Muscle layer of colon (tissue), 2 donors: ENCODE data around the gene ASB5.
"Not testable (repeated sequence)": the region's sequence is repeated elsewhere in the genome, so short reads cannot be mapped to it uniquely, and the experiment has no call there.

Experiments
- H3K27ac ChIP-seq: one replicate; pipeline ENCODE4 v1.7.0; 2013; ENCODE audit warnings: low read depth, mild to moderate bottlenecking, low read length, moderate library complexity
- H3K27me3 ChIP-seq, 2 donors: one replicate each; pipeline ENCODE4 v1.7.0; 2013; ENCODE audit warnings: low read length in 2 of 2, mild to moderate bottlenecking in 2 of 2; ENCODE audit not compliant: insufficient read depth in 2 of 2, control insufficient read depth in 1 of 2
- H3K36me3 ChIP-seq: one replicate; pipeline ENCODE4 v1.7.0; 2013; ENCODE audit warnings: mild to moderate bottlenecking, low read length; ENCODE audit not compliant: insufficient read depth
- H3K4me1 ChIP-seq: one replicate; pipeline ENCODE4 v1.7.0; 2013; ENCODE audit warnings: mild to moderate bottlenecking, low read length; ENCODE audit not compliant: insufficient read depth
- H3K4me3 ChIP-seq, 2 donors: one replicate each; pipeline ENCODE4 v1.7.0; 2013; ENCODE audit warnings: low read length in 2 of 2, low read depth in 1 of 2, mild to moderate bottlenecking in 1 of 2, moderate library complexity in 1 of 2
- H3K9ac ChIP-seq: one replicate; pipeline ENCODE4 v1.7.0; 2013; ENCODE audit warnings: low read length
- H3K9me3 ChIP-seq: one replicate; pipeline ENCODE4 v1.7.0; 2013; ENCODE audit warnings: mild to moderate bottlenecking, low read length
- donor health status: abdominal sarcoma.
- donor health status: Adenocarcinoma of cecum.

Gene ASB5

DNA sequence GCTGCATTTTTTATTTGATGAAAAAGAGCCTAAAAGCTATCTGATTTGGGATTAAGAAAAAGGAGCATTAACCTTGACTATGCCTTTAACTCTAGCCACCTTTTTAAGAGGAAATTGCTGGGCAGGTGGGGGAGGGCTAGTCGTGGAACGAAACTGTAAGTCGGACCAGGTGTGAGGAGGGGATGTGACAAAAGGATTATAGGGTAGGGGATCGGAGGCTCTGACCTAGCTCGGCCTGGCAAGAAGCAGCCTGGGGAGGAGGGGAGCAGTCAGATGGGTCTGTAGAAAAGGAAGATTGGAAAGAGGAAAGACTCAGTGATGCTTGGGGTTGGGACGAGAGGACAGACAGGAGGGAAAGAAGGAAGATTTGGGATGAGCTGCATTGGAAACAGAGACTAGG lies 29.6 kb upstream of the ASB5 start:
- Histone ChIP-seq H3K27ac (no peak overlapping the region), H3K27me3 (no peaks in the 10 kb centered on the region), H3K36me3 (no peaks in the 10 kb centered on the region), H3K4me3 (no peak overlapping the region), H3K4me1 (no peaks in the 10 kb centered on the region), H3K9me3 (no peaks in the 10 kb centered on the region), H3K9ac (no peak overlapping the region)

DNA sequence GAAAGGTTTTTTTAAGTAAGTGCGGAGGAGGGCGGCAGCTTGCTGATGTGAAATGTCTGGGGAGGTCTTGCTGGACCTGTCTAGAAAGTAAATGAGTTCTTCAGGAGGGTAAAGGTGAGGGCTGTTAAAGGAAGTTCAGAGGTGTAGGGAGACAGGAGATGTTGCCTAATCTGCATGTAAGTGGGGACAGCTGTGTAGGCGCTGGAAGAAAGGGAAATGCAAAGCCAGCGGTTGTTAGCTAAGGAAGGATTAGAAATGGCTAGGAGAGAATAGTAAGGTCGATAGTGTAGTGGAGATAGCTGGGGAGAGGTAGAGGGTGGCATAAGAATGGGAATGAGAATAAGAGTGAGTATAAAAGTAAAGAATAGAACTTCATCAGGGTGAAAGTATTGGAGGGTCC lies 26.9 kb upstream of the ASB5 start:
- not testable (repeated sequence) for H3K9me3 ChIP-seq, H3K27ac ChIP-seq, H3K4me3 ChIP-seq, H3K36me3 ChIP-seq, H3K4me1 ChIP-seq, H3K27me3 ChIP-seq, H3K9ac ChIP-seq

DNA sequence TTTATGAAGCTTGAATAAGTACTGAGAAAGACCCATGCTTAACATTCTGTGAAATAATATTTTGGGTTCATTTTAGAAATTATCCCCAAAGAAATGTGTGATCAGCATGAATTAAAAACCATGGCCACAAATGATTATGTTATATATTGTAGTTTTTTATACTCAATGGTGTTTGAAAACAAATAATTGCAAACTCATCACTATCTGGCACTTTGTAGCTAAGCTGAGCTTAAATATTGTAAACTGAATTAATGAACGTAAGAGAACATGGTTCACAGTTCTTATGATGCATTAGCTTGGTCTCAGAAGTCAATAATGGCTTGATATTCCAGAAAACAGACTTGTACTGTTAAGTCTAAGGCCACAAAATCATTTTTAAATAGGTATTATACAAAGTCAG lies 24.6 kb upstream of the ASB5 start:
- H3K9me3 ChIP-seq: no peaks in the 10 kb centered on the region
- no peaks in the 10 kb centered on the region for H3K27me3 ChIP-seq
- H3K36me3 ChIP-seq: no peaks in the 10 kb centered on the region
- no peaks in the 10 kb centered on the region for H3K4me1 ChIP-seq
- no peak overlapping the region for H3K9ac ChIP-seq
- H3K4me3 ChIP-seq: no peak overlapping the region
- no peak overlapping the region for H3K27ac ChIP-seq

DNA sequence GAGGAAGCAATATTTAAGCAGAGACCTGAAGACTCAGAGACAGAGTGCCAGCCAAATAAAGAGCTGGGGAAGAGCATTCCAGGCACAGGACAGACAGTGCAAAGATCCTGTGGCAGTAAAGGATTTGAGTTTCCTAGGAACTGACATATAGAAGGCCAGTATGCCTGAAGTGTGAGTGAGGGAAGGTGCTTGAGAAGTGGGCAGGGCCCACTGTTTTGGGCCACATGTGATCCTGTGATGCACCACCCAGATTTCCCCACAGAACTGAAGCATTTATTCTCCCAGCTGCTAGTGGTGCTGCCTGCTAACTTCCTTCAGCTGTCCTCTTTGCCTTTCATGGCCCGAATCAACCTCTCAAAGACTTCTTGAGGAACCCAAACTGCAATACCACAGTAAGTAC lies 23.9 kb upstream of the ASB5 start:
- no peak overlapping the region for H3K9ac ChIP-seq
- no peaks in the 10 kb centered on the region for H3K9me3 ChIP-seq
- no peak overlapping the region for H3K27ac ChIP-seq
- no peak overlapping the region for H3K4me3 ChIP-seq
- H3K27me3 ChIP-seq: no peaks in the 10 kb centered on the region
- H3K36me3 ChIP-seq: no peaks in the 10 kb centered on the region
- H3K4me1 ChIP-seq: peaks cover under 1% of the 10 kb centered on the region

DNA sequence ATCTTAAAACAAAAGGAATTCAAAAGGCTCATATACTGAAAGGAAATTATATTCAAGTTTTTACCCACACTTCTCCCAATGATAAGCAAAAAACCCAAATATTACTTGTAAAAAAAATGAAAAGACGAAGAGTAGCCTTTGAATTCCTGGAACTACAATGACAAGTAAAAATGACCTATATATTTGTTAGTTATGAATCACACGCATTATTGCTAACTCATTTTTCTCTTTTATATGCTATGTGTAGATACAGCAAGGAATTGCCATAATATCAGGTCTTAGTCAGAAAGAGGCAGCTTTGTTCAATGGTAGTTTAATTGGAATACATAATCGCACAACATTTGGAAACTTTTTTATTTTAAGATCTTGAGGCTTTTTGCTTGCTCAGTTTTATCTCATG lies 22.7 kb upstream of the ASB5 start:
- Histone ChIP-seq H3K9ac (no peak overlapping the region), H3K27ac (no peak overlapping the region), H3K4me3 (no peak overlapping the region), H3K9me3 (no peaks in the 10 kb centered on the region), H3K4me1 (peaks cover 10% of the 10 kb centered on the region), H3K36me3 (no peaks in the 10 kb centered on the region), H3K27me3 (no peaks in the 10 kb centered on the region)

DNA sequence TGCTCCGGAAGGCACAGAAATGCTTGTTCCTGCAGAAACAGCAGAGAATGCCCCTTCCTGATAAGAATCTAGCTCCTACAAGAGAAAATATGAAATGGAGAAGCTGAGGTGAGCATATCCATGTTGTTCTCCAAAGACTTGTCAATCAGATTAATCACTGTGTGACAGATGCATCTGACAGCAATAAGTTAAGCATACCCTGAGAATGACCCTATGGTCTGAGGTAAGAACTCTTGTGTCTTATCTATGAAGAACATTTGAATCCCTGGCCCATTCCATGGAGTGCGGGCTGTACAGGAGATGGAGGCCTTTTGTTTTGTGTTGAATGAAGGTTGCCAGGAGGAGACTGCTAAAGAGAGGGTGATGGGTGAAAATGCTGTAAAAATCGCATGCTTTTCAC lies 21.5 kb upstream of the ASB5 start:
- Histone ChIP-seq H3K27ac (no peak overlapping the region), H3K4me3 (no peak overlapping the region), H3K9me3 (no peaks in the 10 kb centered on the region), H3K4me1 (peaks cover 22% of the 10 kb centered on the region), H3K36me3 (no peaks in the 10 kb centered on the region), H3K27me3 (no peaks in the 10 kb centered on the region), H3K9ac (no peak overlapping the region)

DNA sequence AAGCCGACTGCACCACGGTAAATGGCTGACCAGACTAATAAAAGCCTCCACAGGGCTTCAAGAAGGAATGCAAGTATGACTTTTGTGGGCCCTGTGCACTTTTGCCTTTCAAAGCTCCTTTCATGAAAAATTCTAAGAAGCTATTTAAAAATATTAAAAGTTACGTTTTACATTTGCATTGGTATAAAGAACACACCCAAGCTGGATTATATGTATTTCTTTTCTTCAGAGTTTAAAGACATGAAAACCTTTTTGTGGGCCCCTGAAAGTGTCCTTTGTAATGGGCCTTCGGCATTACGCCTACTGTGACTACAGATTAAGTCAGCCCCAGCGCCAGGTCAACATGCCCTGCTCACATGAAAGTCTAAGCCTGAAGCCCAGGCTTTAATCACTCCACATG lies 20.5 kb upstream of the ASB5 start:
- no peaks in the 10 kb centered on the region for H3K27me3 ChIP-seq
- H3K9ac ChIP-seq: no peak overlapping the region
- H3K4me1 ChIP-seq: peaks cover 24% of the 10 kb centered on the region
- no peaks in the 10 kb centered on the region for H3K36me3 ChIP-seq
- H3K4me3 ChIP-seq: no peak overlapping the region
- no peak overlapping the region for H3K27ac ChIP-seq
- H3K9me3 ChIP-seq: no peaks in the 10 kb centered on the region

DNA sequence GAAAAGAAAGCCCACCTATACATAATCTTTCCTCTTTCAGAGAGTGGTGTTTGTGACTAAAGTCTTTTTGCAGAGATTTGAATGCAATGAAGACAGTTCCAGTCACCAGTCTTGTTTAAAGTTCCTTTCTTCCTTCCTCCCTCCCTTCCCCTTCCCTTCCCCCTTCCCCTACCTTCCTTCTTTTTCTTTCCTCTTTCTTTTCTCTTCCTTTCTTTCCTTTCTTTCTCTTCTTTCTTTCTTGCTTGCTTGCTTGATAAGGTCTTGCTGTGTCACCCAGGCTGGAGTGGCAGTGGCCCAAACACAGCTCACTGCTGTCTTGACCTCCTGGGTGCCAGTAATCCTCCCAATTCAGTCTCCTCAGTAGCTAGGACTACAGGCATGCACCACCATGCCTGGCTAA lies 19.0 kb upstream of the ASB5 start:
- H3K4me1 ChIP-seq: peaks cover 24% of the 10 kb centered on the region
- no peaks in the 10 kb centered on the region for H3K9me3 ChIP-seq
- H3K4me3 ChIP-seq: no peak overlapping the region
- H3K27ac ChIP-seq: no peak overlapping the region
- H3K27me3 ChIP-seq: no peaks in the 10 kb centered on the region
- no peak overlapping the region for H3K9ac ChIP-seq
- H3K36me3 ChIP-seq: no peaks in the 10 kb centered on the region

DNA sequence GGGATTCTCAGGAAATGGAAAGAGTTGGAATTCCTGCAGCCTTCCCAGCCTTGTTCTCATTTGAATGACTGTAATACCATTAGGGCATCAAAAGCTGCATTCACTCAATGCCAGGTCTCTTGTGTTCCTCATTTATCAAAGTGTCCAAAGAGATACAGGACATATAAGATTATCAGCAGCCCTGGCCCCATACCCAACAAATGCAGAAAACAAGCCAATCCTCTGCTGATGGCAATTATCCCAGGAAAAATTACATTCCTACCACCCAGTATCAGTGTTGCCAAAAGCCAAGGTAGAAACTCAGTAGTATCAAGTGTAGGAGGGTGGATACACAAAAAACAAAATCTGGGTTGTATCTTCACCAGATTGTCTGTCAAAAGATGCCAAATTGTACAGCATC lies 18.5 kb upstream of the ASB5 start:
- Histone ChIP-seq H3K36me3 (no peaks in the 10 kb centered on the region), H3K4me3 (no peak overlapping the region), H3K27me3 (no peaks in the 10 kb centered on the region), H3K4me1 (peaks cover 24% of the 10 kb centered on the region), H3K9me3 (no peaks in the 10 kb centered on the region), H3K9ac (no peak overlapping the region), H3K27ac (no peak overlapping the region)

DNA sequence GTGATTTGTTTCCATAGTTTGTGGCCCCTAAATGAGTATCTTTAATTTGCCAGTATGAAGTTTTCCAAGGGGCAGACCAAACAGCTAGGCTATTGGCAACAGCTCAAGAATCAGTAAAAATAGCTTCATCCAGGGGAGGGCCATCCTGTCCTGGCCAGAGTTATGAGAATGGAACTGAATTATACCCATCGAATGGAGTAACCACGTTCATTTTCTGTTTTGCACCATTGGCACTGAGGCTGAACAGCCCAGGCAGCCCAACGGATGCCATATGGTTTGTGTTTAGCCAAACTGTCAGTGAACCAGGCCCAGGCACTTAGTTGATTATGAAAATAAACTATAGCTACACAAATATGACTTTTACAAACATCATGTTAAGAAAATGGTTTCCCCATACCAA lies 17.7 kb upstream of the ASB5 start:
- Histone ChIP-seq H3K4me1 (peaks cover 24% of the 10 kb centered on the region), H3K27me3 (no peaks in the 10 kb centered on the region), H3K9me3 (no peaks in the 10 kb centered on the region), H3K4me3 (no peak overlapping the region), H3K27ac (no peak overlapping the region), H3K36me3 (no peaks in the 10 kb centered on the region), H3K9ac (no peak overlapping the region)

DNA sequence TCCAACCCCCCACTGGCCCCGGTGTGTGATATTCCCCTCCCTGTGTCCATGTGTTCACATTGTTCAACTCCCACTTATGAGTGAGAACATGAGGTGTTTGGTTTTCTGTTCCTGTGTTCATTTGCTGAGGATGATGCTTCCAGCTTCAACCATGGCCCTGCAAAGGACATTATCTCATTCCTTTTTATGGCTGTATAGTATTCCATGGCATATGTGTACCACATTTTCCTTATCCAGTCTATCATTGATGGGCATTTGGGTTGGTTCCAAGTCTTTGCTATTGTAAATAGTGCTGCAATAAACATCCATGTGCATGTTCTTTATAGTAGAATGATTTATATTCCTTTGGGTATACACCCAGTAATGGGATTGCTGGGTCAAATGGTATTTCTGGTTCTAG lies 10.5 kb upstream of the ASB5 start:
- not testable (repeated sequence) for H3K9me3 ChIP-seq, H3K36me3 ChIP-seq, H3K27me3 ChIP-seq, H3K27ac ChIP-seq, H3K9ac ChIP-seq, H3K4me3 ChIP-seq
- H3K4me1 ChIP-seq: peaks cover 16% of the 10 kb centered on the region

DNA sequence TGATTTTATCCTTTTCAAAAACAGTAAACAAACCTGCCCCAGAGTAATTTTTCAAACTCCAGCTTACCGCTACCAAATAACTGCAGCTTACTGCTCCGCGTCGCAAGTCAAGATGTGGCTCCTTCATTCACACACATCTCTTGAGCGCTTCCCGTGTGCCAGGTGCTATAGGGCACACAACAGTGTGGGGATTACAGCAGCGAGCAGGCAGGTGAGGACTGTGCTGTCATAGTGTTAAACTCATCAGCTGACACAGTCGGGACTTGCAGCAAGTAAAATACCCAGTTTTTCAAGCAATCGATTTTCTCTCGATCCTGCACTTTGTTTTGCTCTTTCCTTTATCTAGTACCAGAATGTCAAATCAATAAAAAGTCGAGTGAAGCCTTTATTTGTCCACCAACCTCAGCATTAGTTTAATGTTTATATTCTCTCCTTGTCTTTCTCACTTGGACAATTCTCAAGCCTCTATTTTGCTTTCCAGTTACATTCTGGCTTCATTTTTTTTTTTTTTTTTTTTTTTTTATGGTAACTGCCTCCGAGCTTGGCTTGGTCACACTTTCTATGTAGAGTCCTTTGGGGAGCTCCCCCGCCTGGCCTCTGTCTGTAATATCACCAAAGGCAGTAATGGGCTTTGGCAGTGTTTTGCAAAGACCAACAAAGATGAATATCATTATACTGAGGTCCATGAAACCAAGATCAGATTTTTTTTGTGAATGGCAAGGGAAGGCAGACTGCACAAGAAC lies 8.3 kb upstream of the ASB5 start:
- peak overlapping the region; percentile 32 to 46 for H3K4me3 ChIP-seq
- no peak overlapping the region for H3K27ac ChIP-seq
- H3K9ac ChIP-seq: peak overlapping the region; percentile 40
- H3K9me3 ChIP-seq: no peaks in the 10 kb centered on the region
- H3K27me3 ChIP-seq: no peaks in the 10 kb centered on the region
- H3K36me3 ChIP-seq: no peaks in the 10 kb centered on the region
- H3K4me1 ChIP-seq: peaks cover 21% of the 10 kb centered on the region
